Frontal cortex (tissue), 4 donors: ENCODE results near the gene IKZF4. TPM values are rescaled to one million over a fixed set of nuclear protein-coding genes. Genes with fewer than 3 reads are reported as not detected.
"Not testable (repeated sequence)": the region's sequence is repeated elsewhere in the genome, so short reads cannot be mapped to it uniquely, and the experiment has no call there.

Experiments used
- DNase-seq, 2 donors: peaks; one replicate each; pipeline ENCODE4 v3.0.0; 2012; ENCODE audit warnings: low spot score in 2 of 2
- FAIRE-seq: peaks from 2 replicates; lab custom pipeline; 2012; peaks lifted over from hg19 to GRCh38; lab: Jason Lieb, UNC
- total RNA-seq: library from RNA; depleted of rRNA; stranded (reverse); fragments of >200 nt; gene quantifications from one replicate; pipeline ENCODE4 v1.2.3, GENCODE V29; 2014
- donor health status: control.
- donor health status: control.
- donor health status: control.

IKZF4 gene
- total RNA-seq = 1.6 TPM

DNA sequence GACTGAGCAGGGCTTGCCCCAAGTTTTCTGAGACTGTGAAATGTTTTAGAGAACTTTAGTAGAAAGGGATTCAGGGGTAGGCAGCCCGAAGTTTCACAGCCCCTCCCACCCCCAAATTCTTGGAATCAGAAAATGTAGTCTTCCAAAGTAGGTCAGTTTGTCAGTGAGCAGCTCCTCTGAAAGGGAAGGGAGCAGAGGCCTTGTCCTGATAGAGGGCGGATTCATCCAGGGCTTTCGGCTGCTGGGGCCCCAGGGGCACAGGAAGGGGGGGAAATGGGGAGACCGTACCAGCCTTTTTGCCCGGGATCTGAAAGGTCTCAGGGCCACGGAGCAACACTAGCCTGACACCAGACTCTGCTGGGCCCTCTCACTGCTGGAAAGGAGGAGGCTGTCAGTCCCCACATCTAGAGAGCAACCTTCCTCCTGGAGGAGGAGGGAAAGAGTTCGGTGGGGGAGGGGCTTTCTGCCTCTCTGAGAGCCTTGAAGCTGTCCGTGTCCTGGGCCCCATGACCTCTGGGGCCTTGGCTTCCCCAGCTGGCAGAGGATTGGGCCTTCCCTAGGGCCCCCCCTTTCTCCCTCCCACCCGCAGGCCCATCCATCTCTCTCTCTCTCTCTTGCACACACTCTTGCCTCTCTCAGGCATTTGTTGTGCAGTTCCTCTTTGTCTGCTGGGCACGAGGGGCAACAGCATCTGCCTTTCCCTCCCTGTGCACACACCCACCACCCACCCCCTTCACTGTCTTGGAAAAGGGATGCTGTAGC, at the start of gene IKZF4:
TSS of gene IKZF4 (plus strand) at position 621 of the 762 bp plus-strand sequence. CDS start 451 bp downstream, outside the sequence.
- FAIRE-seq (no peak), DNase-seq (peak in 1 of 2 donors; percentile 31)

DNA sequence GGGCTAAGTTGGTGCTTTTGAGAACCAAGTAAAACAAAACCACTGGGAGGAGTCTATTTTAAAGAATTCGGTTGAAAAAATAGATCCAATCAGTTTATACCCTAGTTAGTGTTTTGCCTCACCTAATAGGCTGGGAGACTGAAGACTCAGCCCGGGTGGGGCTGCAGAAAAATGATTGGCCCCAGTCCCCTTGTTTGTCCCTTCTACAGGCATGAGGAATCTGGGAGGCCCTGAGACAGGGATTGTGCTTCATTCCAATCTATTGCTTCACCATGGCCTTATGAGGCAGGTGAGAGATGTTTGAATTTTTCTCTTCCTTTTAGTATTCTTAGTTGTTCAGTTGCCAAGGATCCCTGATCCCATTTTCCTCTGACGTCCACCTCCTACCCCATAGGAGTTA, 48.8 kb upstream of the IKZF4 start:
- FAIRE-seq = no peak
- no peak for DNase-seq

DNA sequence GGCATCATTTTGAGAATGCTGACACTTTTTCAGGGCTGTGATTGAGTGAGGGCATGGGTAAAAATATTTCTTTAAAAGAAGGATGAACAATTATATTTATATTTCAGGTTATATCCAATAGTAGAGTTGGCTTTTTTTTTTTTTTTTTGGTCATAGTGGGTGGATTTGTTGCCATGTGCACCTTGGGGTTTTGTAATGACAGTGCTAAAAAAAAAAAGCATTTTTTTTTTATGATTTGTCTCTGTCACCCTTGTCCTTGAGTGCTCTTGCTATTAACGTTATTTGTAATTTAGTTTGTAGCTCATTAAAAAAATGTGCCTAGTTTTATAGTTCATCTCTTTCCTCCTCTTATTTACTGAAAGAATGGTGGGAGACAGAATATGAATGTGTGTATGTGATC, 48.4 kb upstream of the IKZF4 start:
- FAIRE-seq (no peak), DNase-seq (no peak)

DNA sequence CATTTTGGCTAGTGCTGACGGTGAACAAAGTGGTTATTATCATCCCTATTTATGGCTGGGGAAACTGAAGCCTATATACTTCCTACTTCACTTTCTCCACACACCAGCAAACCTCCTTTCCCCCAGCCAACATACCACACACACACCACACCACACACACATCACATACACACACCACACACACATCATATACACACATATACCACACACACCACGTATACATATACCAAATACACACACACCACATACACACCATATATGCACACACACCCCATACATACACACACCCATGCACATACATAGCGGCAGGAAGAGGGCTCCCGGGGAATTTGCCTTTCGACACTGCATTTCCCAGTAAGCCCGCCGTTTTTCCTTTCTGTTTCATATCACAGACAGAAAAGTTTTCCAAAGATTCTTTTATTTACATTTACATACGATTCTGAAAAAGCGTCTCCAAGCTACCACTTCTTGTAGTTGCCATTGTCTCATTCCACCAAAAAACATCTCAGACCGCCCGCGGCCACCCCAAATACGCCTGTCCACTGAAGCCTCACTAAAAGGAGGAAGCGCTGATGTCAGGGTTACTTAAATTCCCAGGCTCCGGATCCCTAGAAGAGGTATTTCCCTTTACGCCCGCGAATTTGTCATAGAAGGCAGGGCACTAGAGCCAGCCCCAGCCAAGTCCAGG, 47.8 kb upstream of the IKZF4 start:
- no peak for DNase-seq
- FAIRE-seq = no peak

GRCh38 chr12:55973599-55974307, 47.1 kb upstream of the IKZF4 start, which contains the start of gene RAB5B:
TSS of gene RAB5B (plus strand) at chr12:55974078. CDS start at chr12:55986961, 12,883 bp downstream.
- peak; percentile 95 for DNase-seq
- FAIRE-seq = peak; percentile 99

- no peak for FAIRE-seq
- peak in 1 of 2 donors; percentile 27 for DNase-seq
Measured at GRCh38 chr12:55974308-55974730, 46.5 kb upstream of the IKZF4 start.

DNA sequence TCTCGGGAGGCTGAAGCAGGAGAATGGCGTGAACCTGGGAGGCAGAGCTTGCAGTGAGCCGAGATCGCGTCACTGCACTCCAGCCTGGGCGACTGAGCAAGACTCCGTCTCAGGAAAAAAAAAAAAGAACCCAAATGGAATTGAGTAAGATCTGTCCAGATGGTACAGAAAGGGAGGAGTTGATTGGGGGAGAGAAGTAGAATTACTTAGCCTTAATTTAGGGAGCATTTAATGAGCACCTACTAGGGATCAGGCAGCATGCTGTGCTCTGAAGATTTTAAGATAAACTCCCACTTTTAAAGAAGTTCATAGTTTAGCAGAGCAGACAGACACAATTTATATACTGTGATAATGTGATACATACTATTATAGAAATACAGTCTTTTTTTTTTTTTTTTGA, 42.5 kb upstream of the IKZF4 start:
- no peak for FAIRE-seq
- DNase-seq = no peak

GRCh38 chr12:55979069-55979468, 41.8 kb upstream of the IKZF4 start:
- FAIRE-seq = no peak
- no peak for DNase-seq

DNA sequence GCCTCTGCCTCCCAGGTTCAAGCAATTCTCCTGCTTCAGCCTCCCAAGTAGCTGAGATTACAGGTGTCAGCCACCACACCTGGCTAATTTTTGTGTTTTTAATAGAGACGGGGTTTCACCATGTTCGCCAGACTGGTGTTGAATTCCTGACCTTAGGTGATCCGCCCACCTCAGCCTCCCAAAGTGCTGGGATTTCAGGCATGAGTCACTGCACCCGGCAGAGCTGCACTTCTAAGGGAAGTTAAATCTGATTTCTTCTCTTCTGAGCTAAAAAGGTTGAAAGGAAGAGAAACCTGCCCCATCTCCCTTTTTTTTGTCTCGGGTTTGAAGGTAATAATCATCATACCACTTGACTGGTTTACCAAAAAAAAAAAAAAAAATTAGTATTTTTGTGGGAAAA, 39.0 kb upstream of the IKZF4 start:
- DNase-seq, FAIRE-seq: not testable (repeated sequence)

GRCh38 chr12:55982319-55982936, 38.4 kb upstream of the IKZF4 start:
- FAIRE-seq = no peak
- DNase-seq = no peak

DNA sequence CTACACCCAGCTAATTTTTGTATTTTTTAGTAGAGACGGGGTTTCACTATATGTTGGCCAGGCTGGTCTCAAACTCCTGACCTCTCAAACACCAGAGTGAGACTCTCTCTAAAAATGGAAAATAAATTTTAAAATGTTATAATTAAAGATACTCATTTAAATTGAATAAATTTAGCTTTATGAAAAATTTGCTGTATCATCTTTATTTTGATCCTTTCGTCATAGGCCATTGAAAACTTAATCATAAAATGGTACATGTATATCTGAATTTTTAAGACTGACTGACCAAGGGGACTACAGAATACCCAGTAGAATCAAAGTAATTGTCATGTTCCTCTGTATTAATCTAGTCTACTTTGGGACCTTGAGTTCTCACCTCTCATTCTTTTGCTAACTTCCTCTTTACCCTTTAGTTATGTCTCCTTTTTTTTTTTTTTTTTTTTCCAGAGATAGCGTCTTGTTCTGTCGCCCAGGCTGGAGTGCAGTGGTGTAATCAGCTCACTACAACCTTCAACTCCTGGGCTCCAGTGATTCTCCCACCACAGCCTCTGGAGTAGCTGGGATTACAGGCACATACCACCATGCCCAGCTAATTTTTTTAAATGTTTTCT, 37.5 kb upstream of the IKZF4 start:
- FAIRE-seq = no peak

DNA sequence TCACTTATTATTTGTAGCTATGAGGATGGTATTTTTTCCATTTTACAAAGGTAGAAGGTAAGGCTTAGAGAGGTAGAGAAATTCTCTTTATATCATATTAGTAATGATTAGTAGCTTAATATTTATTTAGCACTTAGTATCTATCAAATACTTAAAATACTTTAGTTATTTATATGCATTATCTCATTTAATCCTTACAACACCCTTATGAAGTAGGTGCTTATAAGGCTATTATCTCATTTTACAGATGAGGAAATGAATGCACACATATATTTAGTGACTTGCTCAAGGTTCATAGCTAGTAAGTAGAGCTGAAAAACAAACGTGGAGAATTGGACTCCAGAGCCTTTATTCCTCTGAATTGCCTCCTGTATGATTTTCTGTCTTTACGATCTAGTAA, 36.0 kb upstream of the IKZF4 start:
- DNase-seq (no peak), FAIRE-seq (no peak)

More for the DNA sequence above, 37.5 kb upstream of the IKZF4 start:
- DNase-seq = no peak

- no peak for DNase-seq
- no peak for FAIRE-seq
Measured at GRCh38 chr12:55985341-55985740, 35.5 kb upstream of the IKZF4 start.

- not testable (repeated sequence) for FAIRE-seq
Measured at GRCh38 chr12:55985976-55986375, 34.9 kb upstream of the IKZF4 start.

GRCh38 chr12:55991110-55991509, 29.7 kb upstream of the IKZF4 start:
- FAIRE-seq = no peak
- DNase-seq = no peak

More at GRCh38 chr12:55985976-55986375, 34.9 kb upstream of the IKZF4 start:
- DNase-seq = not testable (repeated sequence)

GRCh38 chr12:55993230-55993853, 27.5 kb upstream of the IKZF4 start:
- FAIRE-seq = no peak
- DNase-seq = no peak

- FAIRE-seq = no peak
- DNase-seq = no peak
Measured at GRCh38 chr12:55995366-55995765, 25.5 kb upstream of the IKZF4 start.

GRCh38 chr12:55996201-55996714, 24.6 kb upstream of the IKZF4 start:
- FAIRE-seq (no peak), DNase-seq (peak in 1 of 2 donors; percentile 56)
